DND-41 (cell line): Measurements from ENCODE around the gene ZNF653.

ENCODE experiments used
- EZH2 ChIP-seq: IDR thresholded peaks from 3 replicates; pipeline ENCODE4 v1.6.1; 2012; ENCODE audit warnings: borderline replicate concordance, low read depth, mild to moderate bottlenecking, moderate library complexity, low read length, inconsistent platforms; ENCODE audit not compliant: severe bottlenecking
- TF ChIP-seq, protein P1 (sequence below): IDR thresholded peaks from 2 replicates; pipeline ENCODE4 v1.5.1; 2012; ENCODE audit warnings: borderline replicate concordance, low read length, moderate library complexity, mild to moderate bottlenecking; ENCODE audit not compliant: poor library complexity, severe bottlenecking; ENCODE audit errors: extremely low read depth

- TF ChIP-seq, protein P1, sequence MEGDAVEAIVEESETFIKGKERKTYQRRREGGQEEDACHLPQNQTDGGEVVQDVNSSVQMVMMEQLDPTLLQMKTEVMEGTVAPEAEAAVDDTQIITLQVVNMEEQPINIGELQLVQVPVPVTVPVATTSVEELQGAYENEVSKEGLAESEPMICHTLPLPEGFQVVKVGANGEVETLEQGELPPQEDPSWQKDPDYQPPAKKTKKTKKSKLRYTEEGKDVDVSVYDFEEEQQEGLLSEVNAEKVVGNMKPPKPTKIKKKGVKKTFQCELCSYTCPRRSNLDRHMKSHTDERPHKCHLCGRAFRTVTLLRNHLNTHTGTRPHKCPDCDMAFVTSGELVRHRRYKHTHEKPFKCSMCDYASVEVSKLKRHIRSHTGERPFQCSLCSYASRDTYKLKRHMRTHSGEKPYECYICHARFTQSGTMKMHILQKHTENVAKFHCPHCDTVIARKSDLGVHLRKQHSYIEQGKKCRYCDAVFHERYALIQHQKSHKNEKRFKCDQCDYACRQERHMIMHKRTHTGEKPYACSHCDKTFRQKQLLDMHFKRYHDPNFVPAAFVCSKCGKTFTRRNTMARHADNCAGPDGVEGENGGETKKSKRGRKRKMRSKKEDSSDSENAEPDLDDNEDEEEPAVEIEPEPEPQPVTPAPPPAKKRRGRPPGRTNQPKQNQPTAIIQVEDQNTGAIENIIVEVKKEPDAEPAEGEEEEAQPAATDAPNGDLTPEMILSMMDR, result no peak
- no peak for TF ChIP-seq EZH2
These were observed 41.0 kb downstream of the ZNF653 start for GRCh38 chr19:11464333-11465265.
